K562 (cell line): Measurements from ENCODE around the gene ABCB7. TPM values are rescaled to one million over a fixed set of nuclear protein-coding genes. Genes with fewer than 3 reads are reported as not detected.

Experiments used
- ATAC-seq: fragments of 200-7000 bp; cut with Tn5 transposase; 3 replicates; pipeline ENCODE4 v1.9.1; 2020; ENCODE audit warnings: moderate library complexity
- BruUV-seq: library from RNA; stranded (reverse); fragments of 400-500 nt; replicated peaks from 2 replicates; lab custom pipeline; 2021; lab: Mats Ljungman, UMichigan
- CTCF ChIA-PET: fragments of 300-600 bp; formaldehyde crosslinking; extraction: SDS; loops from one replicate; lab custom pipeline; 2021; ENCODE audit warnings: low intra/inter-chr PET ratio; lab: Yijun Ruan, JAX
- POLR2A ChIA-PET: fragments of 300-600, 350-650 bp; sonication (Branson Sonifier 250); formaldehyde crosslinking; extraction: SDS; loops from one replicate; lab custom pipeline; 2021; ENCODE audit warnings: antibody characterized with exemption, inconsistent platforms; lab: Yijun Ruan, JAX
- DNase-seq, 4 experiments: peaks; one replicate each; pipeline versions ENCODE4 v3.0.0 to v3.0.0-alpha.2; 2011 to 2018; ENCODE audit warnings: low spot score in 3 of 4, mixed read lengths in 3 of 4; ENCODE audit errors: extremely low read depth in 1 of 4
- FAIRE-seq: peaks from 2 replicates; lab custom pipeline; 2011; peaks lifted over from hg19 to GRCh38; lab: Jason Lieb, UNC
- H2AFZ ChIP-seq: 2 replicates; pipeline ENCODE4 v1.6.0; 2011; ENCODE audit warnings: low read depth, low read length, control low read depth, inconsistent platforms
- H3K27ac ChIP-seq: fragments of 200-600 bp; 3 replicates; pipeline ENCODE4 v1.8.0; 2011; ENCODE audit warnings: low read depth, mild to moderate bottlenecking, control low read depth, inconsistent platforms, low read length, moderate library complexity, mixed read lengths; ENCODE audit errors: extremely low read depth
- H3K27me3 ChIP-seq, 2 experiments: fragments of 300-600 bp in 1 of 2; 2 replicates in 1 of 2; 3 replicates in 1 of 2; pipeline versions ENCODE4 v1.6.0 to v1.8.0; 2011; ENCODE audit warnings: inconsistent platforms in 2 of 2, low read length in 2 of 2, mild to moderate bottlenecking in 1 of 2, mixed read lengths in 1 of 2, moderate library complexity in 1 of 2; ENCODE audit not compliant: control insufficient read depth in 2 of 2, insufficient read depth in 2 of 2
- H3K36me3 ChIP-seq: fragments of 300-600 bp; 3 replicates; pipeline ENCODE4 v1.8.0; 2011; ENCODE audit warnings: mild to moderate bottlenecking, low read length, inconsistent platforms; ENCODE audit not compliant: control insufficient read depth, insufficient read depth
- H3K4me1 ChIP-seq, 2 experiments: fragments of 200-600 bp in 1 of 2; replicated peaks in 1 of 2; 2 replicates in 1 of 2; 3 replicates in 1 of 2; pipeline versions ENCODE4 v1.5.1 to v1.8.0; 2011; ENCODE audit warnings: inconsistent platforms in 2 of 2, low read length in 2 of 2, mild to moderate bottlenecking in 1 of 2, mixed read lengths in 1 of 2, moderate library complexity in 1 of 2; ENCODE audit not compliant: control insufficient read depth in 2 of 2, insufficient read depth in 2 of 2
- H3K4me2 ChIP-seq: 2 replicates; pipeline ENCODE4 v1.6.1; 2011; ENCODE audit warnings: low read length, control low read depth, inconsistent platforms, mixed read lengths; ENCODE audit not compliant: insufficient read depth
- H3K4me3 ChIP-seq: fragments of 200-600 bp; sonication (generic), shearing (Covaris generic); 2 replicates; pipeline ENCODE4 v1.5.1; 2016; ENCODE audit warnings: control low read depth, inconsistent platforms
- H3K79me2 ChIP-seq: fragments of 200-600 bp; 3 replicates; pipeline ENCODE4 v1.8.0; 2011; ENCODE audit warnings: low read length, inconsistent platforms; ENCODE audit not compliant: control insufficient read depth, insufficient read depth
- H3K9ac ChIP-seq, 2 experiments: 2 replicates each; pipeline versions ENCODE4 v1.6.0 to v1.6.1; 2011; ENCODE audit warnings: low read depth in 2 of 2, low read length in 2 of 2, control low read depth in 1 of 2, inconsistent platforms in 1 of 2, mild to moderate bottlenecking in 1 of 2, mixed read lengths in 1 of 2; ENCODE audit not compliant: insufficient read depth in 1 of 2
- H3K9me1 ChIP-seq: one replicate; pipeline ENCODE4 v1.6.0; 2011; ENCODE audit warnings: inconsistent platforms, mild to moderate bottlenecking, low read length, moderate library complexity; ENCODE audit not compliant: control insufficient read depth, insufficient read depth
- H3K9me3 ChIP-seq: replicated peaks from 2 replicates; pipeline ENCODE4 v1.5.1; 2011; ENCODE audit warnings: low read depth, low read length, inconsistent platforms; ENCODE audit not compliant: control insufficient read depth, insufficient read depth
- H4K20me1 ChIP-seq: replicated peaks from 2 replicates; pipeline ENCODE4 v1.6.1; 2011; ENCODE audit warnings: low read length, inconsistent platforms, mixed read lengths; ENCODE audit not compliant: control insufficient read depth, insufficient read depth
- EP300 ChIP-seq: IDR thresholded peaks from 2 replicates; pipeline ENCODE4 v1.6.1; 2012; ENCODE audit warnings: low read length, improper control_type of control experiment
- EZH2 ChIP-seq: IDR thresholded peaks from 2 replicates; pipeline ENCODE4 v1.6.1; 2012; ENCODE audit warnings: low read depth, mild to moderate bottlenecking, inconsistent platforms, low read length, borderline replicate concordance
- GTF2E2 ChIP-seq: fragments of 200-800 bp; sonication (Bioruptor generic); IDR thresholded peaks from 2 replicates; pipeline ENCODE4 v1.6.1; 2016; ENCODE audit warnings: missing genetic modification characterization, missing compliant biosample characterization
- MYC ChIP-seq, 2 experiments: fragments of 250-450 bp in 1 of 2; sonication (Bioruptor Pico) in 1 of 2; IDR thresholded peaks; 2 replicates each; pipeline versions ENCODE4 v1.5.1 to v1.6.1; 2012 to 2021; ENCODE audit warnings: low read depth in 2 of 2, borderline replicate concordance in 1 of 2, improper control_type of control experiment in 1 of 2, low read length in 1 of 2, mild to moderate bottlenecking in 1 of 2, moderate library complexity in 1 of 2
- RBM25 ChIP-seq: fragments of 200-400 bp; formaldehyde crosslinking; IDR thresholded peaks from 2 replicates; pipeline ENCODE4 v1.6.1; 2018; ENCODE audit warnings: low read length, low read depth, moderate library complexity; ENCODE audit not compliant: severe bottlenecking
- SMAD4 ChIP-seq: fragments of 250-450 bp; sonication (Bioruptor Pico); conservative IDR thresholded peaks from 2 replicates; pipeline ENCODE4 v1.8.0; 2021; ENCODE audit warnings: inconsistent platforms, mild to moderate bottlenecking, moderate library complexity
- SP2 ChIP-seq: IDR thresholded peaks from 2 replicates; pipeline ENCODE4 v1.6.1; 2011; ENCODE audit warnings: mild to moderate bottlenecking, low read depth, low read length, moderate library complexity; ENCODE audit not compliant: poor library complexity, severe bottlenecking; ENCODE audit errors: extremely low read depth
- ZNF146 ChIP-seq: IDR thresholded peaks from one replicate; pipeline ENCODE4 v1.6.1; 2018; ENCODE audit warnings: missing compliant biosample characterization; ENCODE audit not compliant: unreplicated experiment
- WGBS: fragments of 100-300 bp; shearing (Covaris generic); methylation state at CpG from one replicate; pipeline ENCODE4 v1.1.6; 2016; ENCODE audit warnings: low coverage, mixed read lengths; ENCODE audit not compliant: insufficient coverage; ENCODE audit errors: missing lambda C conversion rate; 5-methylcytosine and 5-hydroxymethylcytosine counted together
- in situ Hi-C: fragments of 300-500 bp; cut with MboI; formaldehyde crosslinking; loops from 4 replicates; pipeline ENCODE4 v1.15.0; 2018; ENCODE audit warnings: inconsistent platforms, mixed read lengths
- intact Hi-C: fragments of 100-400 bp; cut with micrococcal nuclease; formaldehyde crosslinking; loops from 2 replicates; pipeline ENCODE4 v1.14.2; 2022
- polyA plus RNA-seq, 8 experiments: library from polyadenylated mRNA; depleted of rRNA in 4 of 8; stranded (reverse) in 5 of 8; unstranded in 3 of 8; fragments of >200 nt; fragmentation: Nextera tagmentation in 2 of 8; fragmentation: Illumina TruSeq in 1 of 8; extraction: Ambion mirVana in 2 of 8; extraction: Trizol in 1 of 8; gene quantifications; 2 replicates each; pipeline versions ENCODE4 v1.2.1 to v1.2.3, GENCODE V29; 2011 to 2014; ENCODE audit warnings: inconsistent platforms in 1 of 8, missing spikeins in 1 of 8
- total RNA-seq, 7 experiments: library from RNA; depleted of rRNA in 6 of 7; stranded (reverse); fragments of >200 nt in 6 of 7; fragmentation: Illumina TruSeq in 2 of 7; extraction: Trizol in 2 of 7; gene quantifications; 2 replicates each; pipeline versions ENCODE4 v1.2.1 to v1.2.3, GENCODE V29; 2011 to 2021; ENCODE audit warnings: low replicate concordance in 1 of 7
- TF ChIP-seq, protein P1 (sequence below): sonication (generic); formaldehyde crosslinking; IDR thresholded peaks from 2 replicates; pipeline ENCODE4 v1.5.0; 2020; ENCODE audit warnings: missing genetic modification reagents
- TF ChIP-seq, protein P2 (sequence below): sonication (generic); formaldehyde crosslinking; IDR thresholded peaks from 2 replicates; pipeline ENCODE4 v1.4.0; 2020; ENCODE audit warnings: mild to moderate bottlenecking, missing genetic modification reagents
- TF ChIP-seq, protein P3 (sequence below): fragments of 250-450 bp; sonication (Bioruptor Pico); IDR thresholded peaks from 2 replicates; pipeline ENCODE4 v1.5.0; 2022; ENCODE audit warnings: mild to moderate bottlenecking

ABCB7 gene
- total and polyA plus RNA-seq, 9 of the 15 experiments (the other 6 are each of a cell fraction or from before 2014, with no cell fraction given) = 18.3 to 46.2 (median 24.2) TPM

DNA sequence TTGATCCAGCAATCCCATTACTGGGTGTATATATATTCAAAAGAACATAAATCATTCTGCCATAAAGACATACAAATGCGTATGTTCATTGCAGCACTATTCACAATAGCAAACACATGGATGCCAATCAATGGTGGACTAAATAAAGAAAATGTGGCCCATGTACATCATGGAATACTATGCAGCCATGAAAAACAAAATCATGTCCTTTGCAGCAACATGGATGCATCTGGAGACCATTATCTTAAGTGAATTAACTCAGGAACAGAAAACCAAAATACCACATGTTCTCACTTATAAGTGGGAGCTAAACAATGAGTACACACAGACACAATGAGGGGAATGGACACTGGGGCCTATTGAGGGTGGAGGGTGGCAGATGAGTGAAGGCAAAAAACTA lies 81.6 kb downstream of the ABCB7 start:
- intact Hi-C loops = no loop called here
- WGBS = 60% methylated on average over 1 of the region's 1 CpG
- no peaks in the 10 kb centered on the region for H3K27me3 ChIP-seq
- no peak overlapping the region for H3K9ac ChIP-seq
- no peaks in the 10 kb centered on the region for H4K20me1 ChIP-seq
- ATAC-seq = no peak
- H3K4me1 ChIP-seq = no peaks in the 10 kb centered on the region
- FAIRE-seq = no peak
- BruUV-seq = no TSS peak
- no peaks in the 10 kb centered on the region for H3K9me1 ChIP-seq
- no peak overlapping the region for H3K27ac ChIP-seq
- H2AFZ ChIP-seq = no peak overlapping the region
- in situ Hi-C loops = no loop called here
- H3K79me2 ChIP-seq = no peaks in the 10 kb centered on the region
- no peaks in the 10 kb centered on the region for H3K9me3 ChIP-seq
- no peak for DNase-seq
- no peak overlapping the region for H3K4me2 ChIP-seq
- no peaks in the 10 kb centered on the region for H3K36me3 ChIP-seq
- CTCF ChIA-PET = no interaction called here
- TF ChIP-seq, protein P1, sequence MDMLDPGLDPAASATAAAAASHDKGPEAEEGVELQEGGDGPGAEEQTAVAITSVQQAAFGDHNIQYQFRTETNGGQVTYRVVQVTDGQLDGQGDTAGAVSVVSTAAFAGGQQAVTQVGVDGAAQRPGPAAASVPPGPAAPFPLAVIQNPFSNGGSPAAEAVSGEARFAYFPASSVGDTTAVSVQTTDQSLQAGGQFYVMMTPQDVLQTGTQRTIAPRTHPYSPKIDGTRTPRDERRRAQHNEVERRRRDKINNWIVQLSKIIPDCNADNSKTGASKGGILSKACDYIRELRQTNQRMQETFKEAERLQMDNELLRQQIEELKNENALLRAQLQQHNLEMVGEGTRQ = no peak
- TF ChIP-seq ZNF146 (peak; percentile 80), SP2 (no peak), RBM25 (peak; percentile 33)
- TF ChIP-seq, all 486 proteins: peak for 2
- no peak overlapping the region for H3K4me3 ChIP-seq
- POLR2A ChIA-PET = no interaction called here

DNA sequence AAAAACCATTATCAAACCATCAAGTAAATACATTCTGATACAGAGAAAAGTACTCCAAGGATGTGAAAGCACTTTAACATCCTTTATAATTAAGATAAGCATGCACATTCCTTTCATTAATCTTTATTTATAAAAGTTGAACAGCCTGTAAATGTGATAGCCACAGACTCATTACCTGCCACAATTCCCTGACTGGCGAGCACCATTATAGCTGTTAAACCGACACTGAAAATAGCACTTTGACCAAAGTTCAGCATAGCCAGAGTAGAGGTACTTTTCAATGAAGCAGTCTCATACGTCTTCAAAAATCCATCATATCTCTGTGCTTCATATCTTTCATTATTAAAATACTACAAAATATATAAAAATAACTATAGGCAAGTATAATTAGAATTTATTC lies 84.7 kb downstream of the ABCB7 start:
- Histone ChIP-seq H3K27ac (no peak overlapping the region), H3K27me3 (no peaks in the 10 kb centered on the region), H3K79me2 (no peaks in the 10 kb centered on the region), H3K4me2 (no peak overlapping the region), H3K36me3 (no peaks in the 10 kb centered on the region), H3K4me3 (no peak overlapping the region), H3K9me3 (no peaks in the 10 kb centered on the region), H2AFZ (no peak overlapping the region), H3K4me1 (no peaks in the 10 kb centered on the region), H3K9ac (no peak overlapping the region), H4K20me1 (no peaks in the 10 kb centered on the region), H3K9me1 (no peaks in the 10 kb centered on the region)
- BruUV-seq = no TSS peak
- POLR2A ChIA-PET = no interaction called here
- intact Hi-C loops = no loop called here
- ATAC-seq (no peak), FAIRE-seq (no peak), DNase-seq (no peak)
- in situ Hi-C loops = no loop called here
- CTCF ChIA-PET = no interaction called here
- 34% methylated on average over 3 of the region's 3 CpGs for WGBS
- TF ChIP-seq EZH2 = no peak
- no peak for TF ChIP-seq GTF2E2 (tag)
- TF ChIP-seq EP300 = no peak
- no peak for TF ChIP-seq MYC (IDR thresholded peaks at IDR 0.05; ENCODE audit: low read depth, low read length)
- no peak for TF ChIP-seq MYC (CRISPR knock-in tag; IDR thresholded peaks at IDR 0.05; ENCODE audit: borderline replicate concordance, low read depth)
- TF ChIP-seq, protein P2, sequence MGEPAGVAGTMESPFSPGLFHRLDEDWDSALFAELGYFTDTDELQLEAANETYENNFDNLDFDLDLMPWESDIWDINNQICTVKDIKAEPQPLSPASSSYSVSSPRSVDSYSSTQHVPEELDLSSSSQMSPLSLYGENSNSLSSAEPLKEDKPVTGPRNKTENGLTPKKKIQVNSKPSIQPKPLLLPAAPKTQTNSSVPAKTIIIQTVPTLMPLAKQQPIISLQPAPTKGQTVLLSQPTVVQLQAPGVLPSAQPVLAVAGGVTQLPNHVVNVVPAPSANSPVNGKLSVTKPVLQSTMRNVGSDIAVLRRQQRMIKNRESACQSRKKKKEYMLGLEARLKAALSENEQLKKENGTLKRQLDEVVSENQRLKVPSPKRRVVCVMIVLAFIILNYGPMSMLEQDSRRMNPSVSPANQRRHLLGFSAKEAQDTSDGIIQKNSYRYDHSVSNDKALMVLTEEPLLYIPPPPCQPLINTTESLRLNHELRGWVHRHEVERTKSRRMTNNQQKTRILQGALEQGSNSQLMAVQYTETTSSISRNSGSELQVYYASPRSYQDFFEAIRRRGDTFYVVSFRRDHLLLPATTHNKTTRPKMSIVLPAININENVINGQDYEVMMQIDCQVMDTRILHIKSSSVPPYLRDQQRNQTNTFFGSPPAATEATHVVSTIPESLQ (CRISPR knock-in tag) = no peak
- TF ChIP-seq, protein P3, sequence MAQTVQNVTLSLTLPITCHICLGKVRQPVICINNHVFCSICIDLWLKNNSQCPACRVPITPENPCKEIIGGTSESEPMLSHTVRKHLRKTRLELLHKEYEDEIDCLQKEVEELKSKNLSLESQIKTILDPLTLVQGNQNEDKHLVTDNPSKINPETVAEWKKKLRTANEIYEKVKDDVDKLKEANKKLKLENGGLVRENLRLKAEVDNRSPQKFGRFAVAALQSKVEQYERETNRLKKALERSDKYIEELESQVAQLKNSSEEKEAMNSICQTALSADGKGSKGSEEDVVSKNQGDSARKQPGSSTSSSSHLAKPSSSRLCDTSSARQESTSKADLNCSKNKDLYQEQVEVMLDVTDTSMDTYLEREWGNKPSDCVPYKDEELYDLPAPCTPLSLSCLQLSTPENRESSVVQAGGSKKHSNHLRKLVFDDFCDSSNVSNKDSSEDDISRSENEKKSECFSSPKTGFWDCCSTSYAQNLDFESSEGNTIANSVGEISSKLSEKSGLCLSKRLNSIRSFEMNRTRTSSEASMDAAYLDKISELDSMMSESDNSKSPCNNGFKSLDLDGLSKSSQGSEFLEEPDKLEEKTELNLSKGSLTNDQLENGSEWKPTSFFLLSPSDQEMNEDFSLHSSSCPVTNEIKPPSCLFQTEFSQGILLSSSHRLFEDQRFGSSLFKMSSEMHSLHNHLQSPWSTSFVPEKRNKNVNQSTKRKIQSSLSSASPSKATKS (CRISPR knock-in tag) = no peak
- TF ChIP-seq SMAD4 (CRISPR knock-in tag) = no peak
